ENCODE results near the gene ANXA5.
A peak's percentile ranks its signal among the peaks of the same experiment; 100 is the strongest.
"Not testable (repeated sequence)": the region's sequence is repeated elsewhere in the genome, so short reads cannot be mapped to it uniquely, and the experiment has no call there.

The ANXA5 gene

DNA sequence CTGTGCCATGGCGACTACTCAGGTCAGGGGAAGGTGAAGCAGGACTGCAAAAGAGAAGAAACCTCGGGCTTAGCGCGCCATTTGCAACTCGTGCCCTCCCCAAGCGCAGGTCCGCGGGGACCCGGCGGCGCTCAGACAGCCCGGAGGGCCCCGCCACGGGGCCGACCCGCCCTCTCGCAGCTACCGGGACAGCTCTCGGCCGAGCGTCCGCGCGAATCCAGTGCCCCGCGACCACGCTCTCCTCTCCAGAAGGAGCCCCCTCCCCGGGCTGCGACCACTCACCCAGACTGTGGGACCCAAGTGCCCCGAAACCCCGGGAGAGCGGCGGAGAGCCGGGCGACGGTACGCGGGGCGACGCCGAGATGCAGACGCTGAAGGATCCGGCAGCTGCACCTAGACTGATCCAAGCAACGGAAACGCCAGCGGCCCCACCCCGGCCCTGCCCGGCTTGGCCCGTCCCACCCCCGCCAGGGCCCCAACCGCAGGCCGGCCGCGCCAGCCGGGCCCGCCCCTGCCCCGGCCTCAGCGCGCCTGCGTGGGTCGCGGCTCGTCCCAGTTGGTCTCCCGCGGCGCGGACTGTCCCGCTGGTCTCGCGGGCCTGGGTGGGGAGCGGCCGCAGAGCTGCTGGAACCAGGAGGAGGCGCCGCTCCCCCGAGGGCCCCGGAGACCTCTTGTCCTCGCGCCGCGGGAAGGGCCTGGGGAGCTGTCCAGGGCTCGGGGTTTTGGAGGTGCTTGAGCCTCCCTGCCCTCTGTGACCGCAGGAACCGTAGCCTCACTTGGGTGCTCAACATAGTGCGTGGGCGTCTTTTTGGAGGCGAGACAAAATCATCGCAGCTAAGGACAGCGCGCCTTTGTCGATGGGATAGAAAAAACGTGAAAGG is at the start of gene ANXA5:
Gene ANXA5, minus strand, starts transcription at position 400 of the 881 bp plus-strand sequence. Its CDS starts 391 bp downstream, at position 9.
- DNase-seq, result peak; percentile 88

DNA sequence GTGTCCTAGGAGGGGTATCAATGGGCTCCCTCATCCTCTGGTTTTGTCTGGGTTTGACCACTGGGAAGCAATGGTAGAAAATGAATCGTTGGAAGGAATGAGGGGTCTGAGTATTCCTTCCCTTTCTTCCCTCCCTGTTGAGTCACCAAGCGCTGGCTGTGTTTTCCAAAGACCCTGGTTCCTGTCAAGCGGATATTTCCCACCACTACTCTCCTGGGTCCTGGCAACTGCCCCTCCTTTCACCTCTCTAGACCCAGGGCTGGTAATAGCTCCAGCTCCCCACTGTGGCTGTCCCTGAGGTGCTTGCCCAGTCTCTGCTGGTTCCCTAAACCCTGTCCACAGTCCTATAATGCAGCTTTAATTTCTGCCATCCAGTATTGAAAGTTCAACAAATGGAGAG is 46.0 kb upstream of the ANXA5 start:
- no peak for DNase-seq

DNA sequence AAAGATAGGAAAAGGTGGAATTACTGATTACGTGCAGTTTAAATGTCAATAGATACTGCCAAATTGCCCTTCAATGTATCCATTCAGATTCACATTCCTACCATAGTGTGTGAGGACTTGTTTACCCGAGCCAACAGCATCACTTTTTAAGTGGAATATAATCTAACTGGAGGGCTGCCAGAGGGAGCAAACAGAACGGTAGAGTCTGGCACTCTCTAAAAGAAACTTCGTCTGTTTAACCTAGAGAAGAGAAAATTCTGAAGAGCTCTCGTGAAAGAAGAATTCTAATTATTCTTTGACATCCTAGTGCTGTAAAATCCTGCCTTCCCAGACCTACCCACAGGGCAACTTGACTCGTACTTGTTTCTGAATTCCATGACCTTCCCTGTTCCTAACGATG is 45.0 kb upstream of the ANXA5 start:
- no peak for DNase-seq

DNA sequence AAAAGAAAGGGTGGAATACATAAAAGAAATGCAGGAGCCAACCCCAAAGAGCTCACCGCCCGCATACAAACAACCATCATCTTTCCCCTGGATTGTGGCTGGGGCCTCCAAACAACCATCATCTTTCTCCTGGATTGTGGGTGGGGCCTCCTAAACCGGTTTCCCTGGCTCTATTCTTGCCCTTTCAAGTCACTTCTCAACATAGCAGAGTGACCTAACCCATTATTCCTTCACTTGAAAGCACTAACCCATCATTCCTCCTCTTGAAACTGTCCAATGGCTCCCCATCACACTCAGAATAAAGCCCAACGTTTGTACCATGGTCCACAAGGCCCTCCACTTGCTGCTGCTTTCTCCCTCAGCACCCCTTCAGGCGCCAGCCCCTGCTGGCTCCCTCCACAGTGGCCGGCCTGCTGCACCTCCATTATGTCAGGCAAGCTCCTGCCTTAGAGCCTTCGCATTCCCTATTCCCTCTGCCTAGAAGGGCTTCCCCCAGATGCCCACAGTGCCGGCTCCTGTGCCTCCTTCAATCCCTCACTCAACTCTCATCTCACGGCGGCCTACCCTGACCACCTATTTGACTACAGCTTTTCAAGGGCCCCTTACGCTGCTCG is 44.1 kb upstream of the ANXA5 start:
- no peak for DNase-seq

- DNase-seq, result no peak
These were observed 42.8 kb upstream of the ANXA5 start for GRCh38 chr4:121739575-121739974.

- DNase-seq, result no peak
These were observed 42.2 kb upstream of the ANXA5 start for GRCh38 chr4:121738780-121739535.

- no peak for DNase-seq
These were observed 41.2 kb upstream of the ANXA5 start for GRCh38 chr4:121737846-121738554.

DNA sequence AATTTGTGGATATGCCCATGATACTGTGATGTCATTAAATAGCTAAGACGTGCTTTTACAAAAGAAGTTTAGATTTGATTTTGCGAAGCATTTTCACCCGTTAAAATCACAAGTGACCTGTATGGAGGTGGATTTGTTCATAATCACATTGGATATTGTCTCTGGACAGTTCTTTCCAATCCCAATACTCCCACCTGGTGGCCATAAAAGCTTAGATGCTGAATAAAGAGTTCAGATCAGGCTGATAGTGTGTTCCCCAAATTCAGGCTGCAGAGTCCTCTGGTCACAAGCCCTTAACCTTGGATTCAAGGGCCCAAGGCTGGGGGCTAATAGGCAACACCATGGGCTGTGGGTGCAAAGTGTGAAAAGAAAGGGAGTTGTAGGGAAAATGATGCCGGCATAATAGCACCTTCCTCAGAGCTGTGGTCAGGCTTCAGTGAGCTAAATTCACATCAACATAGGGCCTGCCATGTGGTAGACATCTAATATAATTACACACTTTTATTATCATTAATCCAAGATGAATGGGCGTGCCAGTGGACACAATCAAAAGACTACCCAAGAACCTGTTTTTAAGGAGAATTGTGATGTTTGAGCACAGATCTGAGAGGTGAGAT is 40.1 kb upstream of the ANXA5 start:
- peak; percentile 50 for DNase-seq

DNA sequence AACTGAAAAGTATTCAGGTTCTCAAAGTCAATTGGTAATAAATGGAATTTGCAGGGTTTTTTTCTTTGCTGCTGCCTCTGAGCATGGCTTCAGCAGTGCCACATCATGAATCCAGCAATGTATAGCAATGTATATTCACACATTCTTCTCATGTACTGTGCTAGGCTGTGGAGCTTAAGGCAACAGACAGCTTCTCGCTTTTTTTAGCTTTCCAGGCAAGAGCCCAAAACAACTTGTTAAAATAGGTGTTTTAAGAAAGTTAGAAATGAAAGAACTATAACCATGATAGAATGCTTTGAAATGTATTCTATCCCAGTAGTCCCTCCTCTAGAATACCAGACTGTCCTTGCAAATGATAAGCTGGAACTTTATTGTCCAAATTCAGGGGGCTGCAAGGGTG is 37.8 kb upstream of the ANXA5 start:
- DNase-seq, result no peak

GRCh38 chr4:121733942-121734341 is 37.2 kb upstream of the ANXA5 start:
- no peak for DNase-seq

GRCh38 chr4:121729753-121730152 is 33.0 kb upstream of the ANXA5 start:
- DNase-seq, result not testable (repeated sequence)

DNA sequence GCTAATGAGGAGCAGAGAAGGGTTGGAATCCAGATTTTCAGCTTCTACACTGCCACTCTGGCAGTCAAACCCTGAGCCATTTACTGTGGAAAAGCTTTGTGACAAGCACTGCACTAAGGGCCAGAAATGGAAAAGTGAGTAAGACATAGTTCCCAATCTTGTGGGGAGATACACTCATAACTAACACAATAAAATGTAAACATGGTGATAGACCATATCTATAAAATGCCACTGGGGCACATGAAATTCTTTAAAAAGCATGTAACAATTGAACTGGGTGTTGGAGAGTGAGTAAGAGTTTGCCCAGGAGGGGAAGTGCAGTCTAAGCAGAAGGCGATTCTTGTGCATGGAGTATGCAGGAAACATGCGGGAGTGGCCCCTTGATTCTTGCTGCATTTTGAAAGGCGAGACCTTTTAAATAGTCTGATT is 32.0 kb upstream of the ANXA5 start:
- no peak for DNase-seq

DNA sequence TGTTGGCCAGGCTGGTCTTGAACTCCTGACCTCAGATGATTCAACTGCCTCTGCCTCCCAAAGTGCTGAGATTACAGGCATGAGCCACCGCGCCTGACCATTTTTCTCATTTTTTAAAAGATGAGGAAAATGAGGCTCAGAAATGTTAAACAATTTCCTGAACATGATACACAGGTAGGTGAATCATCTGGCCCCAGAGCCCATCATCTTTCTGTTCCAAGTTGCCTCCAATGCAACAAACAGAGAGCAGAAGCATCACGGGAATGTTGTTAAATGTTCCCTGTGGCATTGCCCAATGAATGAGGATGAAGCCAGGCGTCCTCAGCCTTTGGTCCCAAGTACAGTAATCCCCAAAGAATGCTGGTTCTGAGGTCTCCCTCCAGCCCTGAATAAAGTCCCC is 31.3 kb upstream of the ANXA5 start:
- DNase-seq, result no peak

DNA sequence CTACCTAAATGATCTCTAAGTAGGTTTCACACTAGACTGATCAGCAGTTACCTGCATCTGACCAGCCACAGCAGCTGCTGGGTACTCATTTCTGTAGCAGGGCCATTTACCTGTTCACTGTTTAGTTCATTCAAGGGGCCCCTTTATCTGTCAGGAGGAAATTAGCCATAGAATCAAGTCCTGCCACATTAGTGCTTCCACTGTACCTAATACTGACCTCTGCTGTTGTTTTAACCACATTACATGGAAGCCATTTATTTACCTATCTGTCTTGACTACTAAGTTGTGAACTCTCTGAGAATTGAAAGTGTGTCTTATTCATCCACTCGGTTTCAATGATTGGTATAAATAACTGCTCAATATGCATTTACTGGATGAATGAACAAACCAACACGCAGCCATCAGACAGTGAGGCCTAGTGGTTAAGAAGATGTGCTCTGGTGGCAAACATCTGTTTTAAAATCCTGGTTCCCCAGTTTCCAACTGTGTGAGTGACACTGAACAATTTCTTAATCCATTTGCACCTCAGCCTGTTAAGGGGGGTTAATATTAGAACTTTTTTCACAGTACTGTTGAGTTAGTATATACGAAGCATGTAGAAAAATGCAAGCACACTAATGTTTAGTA is 30.0 kb upstream of the ANXA5 start:
- DNase-seq, result peak; percentile 43

DNA sequence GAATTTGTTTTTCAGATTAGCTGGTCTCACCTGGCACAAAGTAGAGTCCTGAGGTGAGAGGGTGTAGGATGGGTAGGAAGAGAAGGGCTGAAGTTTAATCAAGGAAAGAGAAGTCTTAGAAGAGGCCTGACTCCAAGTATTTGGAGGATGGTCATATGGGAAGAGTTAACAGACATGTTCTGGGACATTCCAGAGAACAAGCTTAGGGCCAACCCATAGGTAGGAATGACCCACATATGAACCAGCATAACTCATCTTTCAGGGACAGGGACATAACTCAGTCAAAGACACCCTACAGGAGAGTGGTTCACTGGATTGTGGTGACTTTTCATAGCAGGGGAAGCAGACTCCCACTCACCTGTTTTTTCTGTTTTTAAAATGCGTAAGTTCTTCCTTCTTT is 27.9 kb upstream of the ANXA5 start:
- DNase-seq, result no peak

DNA sequence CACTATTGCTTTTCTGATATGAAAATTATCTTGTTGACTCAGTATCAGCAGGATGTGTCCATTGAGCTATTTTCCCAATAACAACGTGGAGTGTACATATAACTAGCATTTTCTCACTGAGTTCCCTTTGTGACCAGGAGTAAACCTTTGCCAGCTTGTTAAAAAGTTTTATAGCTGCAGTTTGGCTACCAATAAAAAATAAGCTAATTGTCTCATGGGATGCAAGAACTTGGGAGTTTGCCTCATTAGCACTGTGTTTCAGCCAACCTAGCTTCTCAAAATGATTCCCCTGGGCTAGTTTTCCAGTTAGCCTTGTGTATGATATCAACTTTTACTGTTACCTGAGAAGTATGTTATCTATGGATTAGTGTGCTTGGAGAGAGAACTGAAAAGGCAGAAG is 24.9 kb upstream of the ANXA5 start:
- DNase-seq, result no peak

- no peak for DNase-seq
These were observed 23.3 kb upstream of the ANXA5 start for GRCh38 chr4:121720109-121720508.

DNA sequence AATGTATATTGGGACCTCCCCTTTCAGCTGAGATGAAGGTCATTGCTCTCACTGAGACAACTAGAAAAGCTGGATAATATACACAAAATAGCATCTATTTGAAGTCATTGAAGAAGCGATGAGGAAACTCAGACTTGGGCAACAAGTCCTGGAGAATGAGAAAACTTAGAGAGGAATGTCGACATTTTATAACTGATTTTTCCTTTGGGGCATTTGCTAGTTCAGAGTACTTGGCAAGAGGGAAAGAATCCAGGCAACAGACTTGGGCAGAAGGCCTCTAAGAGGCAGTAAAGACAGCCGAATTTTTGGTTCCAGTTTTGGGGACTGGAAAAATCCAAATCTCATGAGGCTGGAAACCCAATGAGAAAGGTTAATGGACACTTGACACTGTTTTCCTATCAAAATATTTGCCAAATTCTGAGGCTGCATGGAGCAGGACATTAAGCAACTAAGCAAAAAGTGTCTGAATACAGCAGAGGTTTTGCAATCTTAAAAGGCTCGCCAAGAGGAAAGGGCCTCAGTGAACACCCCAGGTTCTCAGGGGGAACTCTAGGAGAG is 21.0 kb upstream of the ANXA5 start:
- no peak for DNase-seq

DNA sequence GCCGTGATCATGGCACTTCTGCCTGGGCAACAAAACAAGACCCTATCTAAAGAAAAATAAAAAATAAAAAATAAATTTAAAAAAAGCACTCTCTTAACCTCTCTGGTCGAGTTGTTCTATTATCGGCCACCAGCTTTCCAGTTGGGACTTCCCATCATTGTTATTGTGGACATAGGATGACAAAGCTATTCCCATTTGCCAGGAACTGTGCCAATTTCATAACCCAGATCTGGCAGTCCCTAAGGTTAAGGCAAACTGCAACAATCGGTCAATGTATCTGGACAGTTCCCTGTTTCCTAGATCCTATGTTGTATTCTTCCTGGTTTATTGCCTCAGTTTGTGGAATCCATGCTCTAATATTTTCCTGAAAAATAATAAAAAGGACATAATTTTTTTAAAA is 17.8 kb upstream of the ANXA5 start:
- no peak for DNase-seq

GRCh38 chr4:121712783-121713182 is 16.0 kb upstream of the ANXA5 start:
- DNase-seq, result no peak

- DNase-seq, result no peak
These were observed 15.3 kb upstream of the ANXA5 start for GRCh38 chr4:121712001-121712651.
